HG03103 (cell line): ENCODE data around the gene STAB1.
"Not testable (repeated sequence)": the region's sequence is repeated elsewhere in the genome, so short reads cannot be mapped to it uniquely, and the experiment has no call there.

Experiments used
- ATAC-seq: cut with Tn5 transposase; IDR thresholded peaks from one replicate; pipeline ENCODE4 v1.9.1; 2021; ENCODE audit warnings: low read depth; ENCODE audit not compliant: unreplicated experiment

The STAB1 gene

DNA sequence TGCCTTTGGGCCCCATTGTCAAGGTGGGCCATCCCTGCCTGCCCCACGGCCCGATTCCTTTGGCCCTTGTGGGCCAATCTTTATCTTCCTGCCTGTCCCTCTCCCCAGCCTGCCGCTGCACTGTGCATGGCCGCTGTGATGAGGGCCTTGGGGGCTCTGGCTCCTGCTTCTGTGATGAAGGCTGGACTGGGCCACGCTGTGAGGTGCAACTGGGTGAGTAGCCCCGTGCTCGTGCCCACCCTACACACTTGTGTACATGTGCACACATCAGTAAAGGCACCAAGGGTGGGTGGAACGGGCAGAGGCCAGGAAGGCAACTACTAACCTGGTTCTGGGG lies 26.3 kb downstream of the STAB1 start:
- ATAC-seq, result no peak

DNA sequence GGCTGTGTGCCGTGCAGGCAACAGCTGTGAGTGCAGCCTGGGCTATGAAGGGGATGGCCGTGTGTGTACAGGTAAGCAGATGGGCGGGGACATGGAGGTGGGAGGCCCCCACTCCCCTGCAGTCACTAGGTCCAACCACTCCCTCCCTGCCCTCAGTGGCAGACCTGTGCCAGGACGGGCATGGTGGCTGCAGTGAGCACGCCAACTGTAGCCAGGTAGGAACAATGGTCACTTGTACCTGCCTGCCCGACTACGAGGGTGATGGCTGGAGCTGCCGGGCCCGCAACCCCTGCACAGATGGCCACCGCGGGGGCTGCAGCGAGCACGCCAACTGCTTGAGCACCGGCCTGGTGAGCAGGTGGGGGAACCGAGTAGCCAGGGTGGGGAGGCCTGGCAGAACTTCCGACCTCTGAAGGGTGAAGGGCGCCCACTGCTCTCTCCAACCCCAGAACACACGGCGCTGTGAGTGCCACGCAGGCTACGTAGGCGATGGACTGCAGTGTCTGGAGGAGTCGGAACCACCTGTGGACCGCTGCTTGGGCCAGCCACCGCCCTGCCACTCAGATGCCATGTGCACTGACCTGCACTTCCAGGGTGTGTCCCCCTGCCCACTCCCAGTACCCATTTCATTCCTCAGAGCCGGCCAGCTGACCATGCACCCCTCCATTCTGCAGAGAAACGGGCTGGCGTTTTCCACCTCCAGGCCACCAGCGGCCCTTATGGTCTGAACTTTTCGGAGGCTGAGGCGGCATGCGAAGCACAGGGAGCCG lies 26.9 kb downstream of the STAB1 start:
- no peak for ATAC-seq

DNA sequence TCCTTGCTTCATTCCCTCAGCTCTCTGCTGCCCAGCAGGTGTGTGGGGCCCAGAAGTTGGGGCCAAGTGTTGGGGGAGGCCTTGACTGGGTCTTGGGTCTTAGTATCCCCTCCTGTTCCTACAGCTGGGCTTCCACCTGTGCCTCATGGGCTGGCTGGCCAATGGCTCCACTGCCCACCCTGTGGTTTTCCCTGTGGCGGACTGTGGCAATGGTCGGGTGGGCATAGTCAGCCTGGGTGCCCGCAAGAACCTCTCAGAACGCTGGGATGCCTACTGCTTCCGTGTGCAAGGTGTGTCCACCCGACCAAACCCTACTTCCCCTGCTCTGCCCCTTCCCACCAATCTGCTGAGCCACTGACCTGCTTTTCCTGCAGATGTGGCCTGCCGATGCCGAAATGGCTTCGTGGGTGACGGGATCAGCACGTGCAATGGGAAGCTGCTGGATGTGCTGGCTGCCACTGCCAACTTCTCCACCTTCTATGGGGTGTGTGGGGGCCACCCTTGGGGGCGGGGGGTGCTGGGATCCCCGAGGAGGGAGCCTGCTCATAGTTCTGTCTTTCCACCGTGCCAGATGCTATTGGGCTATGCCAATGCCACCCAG lies 27.6 kb downstream of the STAB1 start:
- ATAC-seq, result no peak

DNA sequence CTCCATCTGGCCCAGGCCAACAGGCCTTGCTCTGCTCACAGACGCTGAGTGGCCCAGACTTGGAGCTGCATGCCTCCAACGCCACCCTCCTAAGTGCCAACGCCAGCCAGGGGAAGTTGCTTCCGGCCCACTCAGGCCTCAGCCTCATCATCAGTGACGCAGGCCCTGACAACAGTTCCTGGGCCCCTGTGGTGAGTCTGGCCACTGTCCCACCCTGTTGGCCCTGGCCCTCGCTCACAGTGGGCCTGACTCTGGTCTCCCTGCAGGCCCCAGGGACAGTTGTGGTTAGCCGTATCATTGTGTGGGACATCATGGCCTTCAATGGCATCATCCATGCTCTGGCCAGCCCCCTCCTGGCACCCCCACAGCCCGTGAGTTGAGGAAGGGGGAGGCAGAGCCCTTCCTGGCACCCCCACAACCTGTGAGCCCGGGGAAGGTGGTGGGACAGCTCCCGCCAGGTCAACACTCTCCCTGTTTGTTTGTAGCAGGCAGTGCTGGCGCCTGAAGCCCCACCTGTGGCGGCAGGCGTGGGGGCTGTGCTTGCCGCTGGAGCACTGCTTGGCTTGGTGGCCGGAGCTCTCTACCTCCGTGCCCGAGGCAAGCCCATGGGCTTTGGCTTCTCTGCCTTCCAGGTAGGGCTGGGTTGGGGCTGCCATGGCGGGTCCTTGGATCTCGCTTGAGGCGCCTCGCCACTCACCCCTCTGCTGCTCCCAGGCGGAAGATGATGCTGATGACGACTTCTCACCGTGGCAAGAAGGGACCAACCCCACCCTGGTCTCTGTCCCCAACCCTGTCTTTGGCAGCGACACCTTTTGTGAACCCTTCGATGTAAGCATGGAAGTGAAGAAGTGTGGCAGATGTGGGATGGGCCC lies 28.5 kb downstream of the STAB1 start:
- ATAC-seq, result no peak

DNA sequence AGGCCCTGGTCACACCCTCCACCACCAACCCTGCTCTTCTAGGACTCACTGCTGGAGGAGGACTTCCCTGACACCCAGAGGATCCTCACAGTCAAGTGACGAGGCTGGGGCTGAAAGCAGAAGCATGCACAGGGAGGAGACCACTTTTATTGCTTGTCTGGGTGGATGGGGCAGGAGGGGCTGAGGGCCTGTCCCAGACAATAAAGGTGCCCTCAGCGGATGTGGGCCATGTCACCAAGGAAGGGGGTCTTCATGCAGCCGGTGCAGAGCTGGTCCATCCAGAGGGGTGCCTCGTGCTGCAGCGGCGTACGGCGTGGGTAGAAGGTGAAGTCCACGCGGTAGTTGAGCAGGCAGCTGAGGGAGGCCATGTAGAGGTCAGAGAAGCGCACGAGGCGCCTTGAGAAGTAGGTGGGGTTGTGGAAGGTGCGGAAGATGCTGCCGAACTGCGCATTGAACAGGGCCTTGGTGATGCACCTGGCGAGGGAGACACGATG lies 29.2 kb downstream of the STAB1 start:
- ATAC-seq, result no peak

GRCh38 chr3:52524752-52525679 lies 29.9 kb downstream of the STAB1 start:
- ATAC-seq, result no peak

- ATAC-seq, result no peak
Observed at GRCh38 chr3:52525680-52526561, 30.8 kb downstream of the STAB1 start.

DNA sequence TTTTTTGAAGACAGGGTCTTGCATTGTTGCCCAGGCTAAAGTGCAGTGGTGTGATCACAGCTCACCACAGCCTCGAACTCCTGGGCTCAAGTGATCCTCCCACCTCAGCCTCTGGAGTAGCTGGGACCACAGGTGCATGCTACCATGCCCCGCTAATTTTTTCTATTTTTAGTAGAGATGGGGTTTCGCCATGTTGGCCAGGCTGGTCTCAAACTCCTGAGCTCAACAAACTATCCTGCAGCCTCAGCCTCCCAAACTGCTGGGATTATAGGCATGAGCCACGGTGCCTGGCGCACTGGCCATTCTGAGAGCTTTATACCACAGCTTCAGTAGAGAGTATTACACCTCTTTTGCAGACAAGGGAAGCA lies 31.5 kb downstream of the STAB1 start:
- not testable (repeated sequence) for ATAC-seq

DNA sequence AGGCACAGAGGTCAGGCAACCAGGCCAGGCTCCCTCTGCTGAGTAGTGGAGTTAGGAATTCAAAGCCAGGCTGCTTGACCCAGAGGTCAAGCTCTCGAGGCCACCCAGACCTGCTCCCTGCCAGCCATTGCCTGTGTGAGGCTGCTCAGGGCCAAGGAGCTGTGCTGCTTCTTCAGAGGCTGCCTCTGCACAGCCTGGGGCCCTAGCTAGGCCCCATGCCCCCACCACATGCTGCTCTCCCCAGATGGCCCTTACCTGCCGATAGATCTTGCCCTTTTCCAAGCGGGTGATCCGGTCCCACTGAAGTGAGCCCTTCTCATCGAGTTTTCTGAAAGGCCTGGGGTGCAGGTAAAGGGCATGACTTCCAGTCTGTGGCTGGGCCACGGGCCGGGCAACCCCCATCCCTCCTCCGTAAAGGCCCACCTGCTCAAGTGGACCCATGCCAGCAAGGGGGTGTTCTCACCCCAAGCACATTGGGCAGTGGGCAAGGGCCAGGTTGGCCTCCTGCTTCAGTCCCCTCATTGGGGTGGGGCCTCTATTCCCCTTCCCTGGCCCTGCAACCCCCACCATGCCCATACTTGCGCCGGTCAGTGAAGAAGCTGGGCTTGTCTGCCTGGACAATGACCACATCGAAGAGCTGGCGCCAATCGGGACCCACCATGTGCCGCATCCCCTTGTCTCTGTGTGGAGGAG lies 32.0 kb downstream of the STAB1 start:
- no peak for ATAC-seq

DNA sequence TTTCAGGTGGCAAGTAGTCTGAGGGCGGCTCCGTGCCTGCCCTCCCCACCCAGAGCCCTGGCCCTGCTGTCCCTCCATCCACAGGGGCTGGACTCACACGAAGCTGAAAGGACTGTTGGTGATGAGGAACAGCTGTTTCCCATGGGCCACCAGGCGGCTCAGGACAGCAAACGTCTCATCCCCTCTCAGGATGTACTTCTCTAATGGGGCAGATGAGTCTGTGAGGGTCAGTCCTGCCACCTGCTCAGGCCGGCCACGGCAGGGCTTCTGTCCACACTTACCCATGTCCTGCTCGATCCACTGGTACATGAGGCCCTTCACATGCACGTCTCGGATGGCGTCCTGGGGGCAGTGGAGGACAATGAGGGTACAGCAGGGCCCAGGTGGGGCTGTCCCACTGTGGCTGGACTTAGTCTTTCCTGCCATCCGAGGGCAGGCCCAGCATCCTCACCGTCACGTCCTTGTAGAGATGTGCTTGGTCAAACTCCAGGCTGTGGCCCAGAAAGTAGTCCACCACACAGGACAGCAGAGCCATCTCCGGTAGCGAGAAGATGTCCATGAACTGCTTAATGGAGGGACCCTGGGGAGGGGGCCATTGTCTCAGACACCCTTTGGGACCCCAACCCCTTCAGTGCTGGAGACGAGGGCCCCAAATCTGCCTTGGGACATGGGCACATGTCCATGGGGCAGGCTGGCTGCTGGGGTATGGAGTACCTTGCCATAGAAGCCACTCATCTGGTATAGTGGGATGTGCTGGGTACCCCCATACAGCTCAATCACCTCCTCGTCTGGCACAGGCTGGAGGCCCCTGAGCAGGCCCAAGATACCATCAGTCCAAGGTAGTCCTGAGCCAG lies 32.8 kb downstream of the STAB1 start:
- ATAC-seq, result no peak

- no peak for ATAC-seq
Observed at GRCh38 chr3:52528586-52529375, 33.6 kb downstream of the STAB1 start.

DNA sequence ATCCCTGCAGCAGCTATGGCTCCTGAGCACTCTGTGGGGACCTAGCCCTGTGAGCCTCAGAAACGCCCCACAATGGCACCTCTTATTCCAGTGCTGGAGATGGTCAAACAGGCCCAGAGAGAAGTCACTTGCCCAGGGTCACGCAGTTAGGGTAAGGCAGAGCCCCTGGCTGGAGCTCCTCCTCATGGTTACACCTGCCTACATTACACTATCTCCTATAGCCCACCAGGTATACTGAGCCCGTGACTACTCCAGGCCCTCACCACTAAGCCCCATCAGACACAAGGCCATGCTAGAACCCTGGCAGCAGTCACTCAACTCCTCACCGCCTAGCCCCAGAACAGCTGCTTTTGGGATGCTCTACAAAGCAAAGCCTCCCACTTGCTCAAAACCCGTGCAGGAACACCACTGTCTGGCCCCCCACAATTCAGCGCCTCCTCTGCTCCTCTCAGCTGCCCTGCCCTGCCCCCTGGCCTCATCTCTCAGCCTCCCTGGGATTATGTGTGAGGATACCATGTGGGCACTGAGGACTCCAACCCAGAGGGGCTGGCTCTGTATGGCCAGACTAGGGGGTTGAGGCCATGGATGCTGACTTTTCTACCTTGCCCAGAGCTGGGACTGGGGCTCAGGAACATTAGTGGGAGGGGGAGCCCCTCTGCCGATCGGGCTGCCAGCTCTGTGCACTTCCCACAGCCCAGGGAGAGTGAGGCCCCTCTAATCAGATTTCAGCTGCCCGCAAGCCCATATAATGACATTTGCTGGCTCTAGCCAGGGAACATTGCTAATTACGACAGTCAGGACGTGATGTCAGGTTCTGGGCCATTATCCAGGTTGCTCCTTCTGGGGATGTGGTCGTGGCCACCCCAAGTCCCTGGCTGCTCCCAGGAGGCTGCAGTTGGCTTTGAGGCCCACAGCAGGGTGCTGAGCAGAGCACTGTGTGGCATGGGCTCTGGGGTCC lies 34.5 kb downstream of the STAB1 start:
- ATAC-seq, result no peak

DNA sequence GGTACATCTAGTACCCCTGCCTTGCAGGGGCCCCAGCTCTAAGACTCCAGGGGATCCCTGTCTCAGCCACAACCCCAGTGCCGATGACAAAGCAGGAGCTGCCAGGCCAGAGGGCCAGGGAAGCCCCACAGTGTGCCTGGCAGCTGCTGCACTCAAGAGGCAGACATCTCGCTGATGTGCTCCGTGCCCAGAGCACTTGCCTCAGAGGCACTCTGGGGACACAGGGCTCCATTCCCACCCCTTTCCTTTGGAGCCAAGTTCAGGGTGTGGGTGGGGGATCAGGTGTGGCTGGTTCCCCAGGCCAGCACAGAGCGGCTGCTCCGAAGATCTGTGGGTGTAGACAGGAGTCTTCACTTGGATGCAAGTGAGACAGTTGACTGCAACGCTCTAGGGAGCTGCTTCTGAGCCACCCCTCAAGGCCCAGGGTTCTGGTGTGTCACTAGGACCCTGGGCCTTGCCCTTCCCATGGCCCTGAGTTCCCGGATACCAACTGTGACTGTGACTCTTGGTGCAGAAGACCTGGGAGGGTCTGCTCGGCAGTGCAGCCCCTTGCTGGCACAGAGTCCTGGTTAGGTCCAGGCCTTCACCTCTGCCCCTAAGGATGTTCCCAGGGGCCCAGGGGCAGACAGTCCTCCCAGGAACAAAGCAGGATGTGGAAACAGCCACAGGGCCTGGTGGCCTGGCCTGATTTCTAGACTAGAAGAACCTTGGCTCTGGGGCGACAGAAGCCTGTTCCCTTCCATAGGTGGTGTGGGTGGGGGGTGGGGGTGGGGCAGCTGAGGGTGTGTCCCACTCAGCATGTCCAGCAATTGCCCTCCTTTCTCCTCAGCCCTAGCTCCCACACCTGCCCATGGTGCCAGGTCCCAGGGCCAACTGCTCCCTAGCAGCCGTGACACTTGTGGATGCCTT lies 36.0 kb downstream of the STAB1 start:
- ATAC-seq, result no peak

DNA sequence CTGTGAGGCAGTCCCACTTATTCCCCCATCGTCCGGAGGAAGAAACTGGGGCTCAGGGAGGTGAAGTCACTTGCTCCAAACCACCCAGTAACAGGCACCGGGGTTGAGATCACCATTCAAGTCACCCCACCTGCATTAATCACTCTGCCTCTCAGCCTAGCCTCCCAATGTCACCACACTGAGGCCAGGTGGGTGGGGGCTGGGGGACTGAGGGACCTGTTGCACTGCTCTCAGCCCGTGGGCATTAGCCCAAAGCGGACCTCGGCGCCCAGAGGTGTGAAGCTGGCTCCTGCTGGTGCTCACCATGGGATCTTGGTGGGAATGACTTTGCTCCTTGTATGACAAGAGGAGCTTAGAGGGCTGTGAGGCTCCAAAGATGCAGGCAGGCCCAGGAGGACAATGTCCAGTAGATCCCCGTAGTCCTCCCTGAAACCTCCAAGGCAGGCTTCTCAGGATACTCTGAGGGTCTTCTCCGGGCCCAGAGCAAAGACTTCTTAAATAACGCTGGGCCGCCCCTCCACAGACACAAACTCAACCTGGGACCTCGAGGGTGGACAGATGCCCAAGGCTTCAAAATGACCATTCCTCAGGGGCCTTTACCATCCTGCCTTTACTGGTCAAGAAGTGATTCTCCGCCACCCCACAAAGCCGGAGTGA lies 36.9 kb downstream of the STAB1 start:
- no peak for ATAC-seq

DNA sequence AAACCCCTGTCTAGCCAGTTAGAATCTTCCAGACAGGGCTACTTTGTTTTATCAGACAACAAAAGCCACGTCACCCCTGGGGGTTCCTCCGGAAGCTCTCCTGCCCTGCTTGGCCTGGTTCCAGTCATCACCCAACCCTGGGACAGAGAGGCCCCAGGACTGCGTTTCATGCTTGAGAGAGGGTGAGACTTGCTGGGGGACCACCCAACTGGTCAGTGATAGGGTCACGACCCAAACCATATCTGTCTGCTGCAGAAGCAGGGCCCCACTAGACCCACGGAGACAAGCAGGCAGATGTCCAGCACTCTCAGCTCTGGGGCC lies 37.3 kb downstream of the STAB1 start:
- ATAC-seq, result no peak
